ENCODE results near the gene SYN1.
A peak's percentile ranks its signal among the peaks of the same experiment; 100 is the strongest.
"Not testable (repeated sequence)": the region's sequence is repeated elsewhere in the genome, so short reads cannot be mapped to it uniquely, and the experiment has no call there.

The SYN1 gene

DNA sequence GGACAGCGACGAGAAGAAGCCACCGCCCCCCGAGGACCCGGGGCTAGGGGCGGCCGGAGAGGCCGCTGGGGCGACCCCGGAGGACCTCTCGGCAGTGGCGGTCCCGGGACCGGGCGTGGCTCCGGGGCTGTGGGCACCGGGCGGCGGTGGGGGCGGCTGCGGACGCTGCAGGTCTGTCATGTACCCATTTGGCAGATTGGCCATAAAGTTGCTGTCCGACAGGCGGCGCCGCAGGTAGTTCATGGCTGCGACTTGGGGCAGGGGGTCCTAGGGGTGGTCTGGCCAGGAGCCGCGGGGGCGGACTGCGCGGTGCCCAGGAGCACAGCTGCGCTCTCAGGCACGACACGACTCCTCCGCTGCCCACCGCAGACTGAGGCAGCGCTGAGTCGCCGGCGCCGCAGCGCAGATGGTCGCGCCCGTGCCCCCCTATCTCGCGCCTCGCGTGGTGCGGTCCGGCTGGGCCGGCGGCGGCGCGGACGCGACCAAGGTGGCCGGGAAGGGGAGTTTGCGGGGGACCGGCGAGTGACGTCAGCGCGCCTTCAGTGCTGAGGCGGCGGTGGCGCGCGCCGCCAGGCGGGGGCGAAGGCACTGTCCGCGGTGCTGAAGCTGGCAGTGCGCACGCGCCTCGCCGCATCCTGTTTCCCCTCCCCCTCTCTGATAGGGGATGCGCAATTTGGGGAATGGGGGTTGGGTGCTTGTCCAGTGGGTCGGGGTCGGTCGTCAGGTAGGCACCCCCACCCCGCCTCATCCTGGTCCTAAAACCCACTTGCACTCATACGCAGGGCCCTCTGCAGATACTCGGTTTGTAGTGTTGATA lies at the start of gene SYN1:
TSS of gene SYN1 (minus strand) at position 372 of the 817 bp plus-strand sequence. CDS start at position 243, 129 bp downstream.
- peak; percentile 87 for DNase-seq

DNA sequence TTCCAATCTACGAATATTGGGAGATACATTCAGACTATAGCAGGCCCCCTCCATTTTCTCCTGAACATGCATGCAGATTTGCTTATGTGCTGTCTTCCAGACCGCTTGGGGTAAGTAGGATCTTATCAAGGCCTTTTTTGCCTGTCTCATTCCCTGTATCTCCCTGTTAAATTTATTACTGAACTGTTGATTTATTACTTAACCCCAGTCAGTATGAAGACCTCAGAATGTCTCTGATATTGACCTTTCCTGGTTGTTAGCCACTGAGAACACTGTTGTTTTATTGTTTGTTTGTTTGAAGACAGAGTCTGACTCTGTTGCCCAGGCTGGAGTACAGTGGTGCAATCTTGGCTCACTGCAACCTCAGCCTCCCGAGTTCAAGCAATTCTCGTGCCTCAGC lies 46.1 kb upstream of the SYN1 start:
- DNase-seq: not testable (repeated sequence)

DNA sequence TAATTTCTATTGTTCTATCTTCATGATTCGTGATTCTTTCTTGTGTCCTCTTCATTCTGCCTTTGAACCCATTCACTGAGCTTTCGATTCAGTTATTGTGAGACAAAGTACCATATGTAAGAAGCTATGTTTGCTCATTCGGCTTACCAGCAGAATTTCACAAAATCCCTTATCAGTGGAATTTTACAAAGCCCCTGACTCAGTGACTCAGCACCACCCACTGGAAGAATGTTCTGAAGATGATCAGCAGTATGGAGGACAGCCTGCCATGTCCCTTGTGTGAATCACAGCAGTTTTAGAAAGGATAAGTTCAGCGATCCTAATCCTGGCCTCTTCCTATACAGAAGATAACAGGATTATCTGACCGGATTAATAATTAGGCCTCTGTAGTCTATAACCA lies 45.1 kb upstream of the SYN1 start:
- DNase-seq: no peak

DNA sequence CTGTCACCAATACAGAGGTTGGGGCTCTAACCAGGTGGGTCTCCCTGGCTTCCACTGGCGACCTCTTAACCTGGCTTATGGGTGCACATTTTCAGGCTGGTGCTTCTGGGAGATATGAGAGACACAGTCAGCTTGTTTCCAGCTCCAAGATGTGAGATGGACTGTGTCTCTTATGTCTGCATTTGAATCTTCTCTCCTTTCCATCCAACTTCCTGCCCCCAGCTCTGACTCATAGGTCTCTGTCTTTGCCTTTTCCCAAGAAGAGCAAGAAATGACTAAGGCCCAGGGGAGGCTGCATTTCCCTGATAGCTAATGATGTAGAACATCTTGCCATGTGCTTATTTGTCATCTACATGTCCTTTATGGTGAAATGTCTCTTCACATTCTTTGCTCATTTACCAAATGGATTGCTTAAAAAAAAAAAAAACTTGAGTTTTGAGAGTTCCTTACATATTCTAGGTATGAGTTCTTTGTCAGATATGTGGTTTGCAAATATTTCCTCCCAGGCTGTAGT lies 42.5 kb upstream of the SYN1 start:
- no peak for DNase-seq

DNA sequence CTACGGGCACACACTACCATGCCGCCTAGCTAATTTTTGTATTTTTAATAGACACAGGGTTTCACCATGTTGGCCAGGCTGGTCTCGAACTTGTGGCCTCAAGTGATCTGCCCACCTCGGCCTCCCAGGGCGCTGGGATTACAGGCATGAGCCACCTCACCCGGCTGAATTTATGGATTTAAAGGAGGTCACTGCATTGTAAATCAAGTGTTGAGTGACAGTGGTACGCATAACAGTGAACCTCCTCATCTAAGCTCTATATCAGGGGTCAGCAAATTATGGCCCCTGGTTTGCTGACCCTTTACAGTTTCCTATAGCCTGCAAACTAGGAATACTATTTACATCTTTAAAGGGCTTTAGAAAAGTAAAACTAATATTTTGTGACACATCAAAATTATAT lies 41.9 kb upstream of the SYN1 start:
- DNase-seq: no peak

DNA sequence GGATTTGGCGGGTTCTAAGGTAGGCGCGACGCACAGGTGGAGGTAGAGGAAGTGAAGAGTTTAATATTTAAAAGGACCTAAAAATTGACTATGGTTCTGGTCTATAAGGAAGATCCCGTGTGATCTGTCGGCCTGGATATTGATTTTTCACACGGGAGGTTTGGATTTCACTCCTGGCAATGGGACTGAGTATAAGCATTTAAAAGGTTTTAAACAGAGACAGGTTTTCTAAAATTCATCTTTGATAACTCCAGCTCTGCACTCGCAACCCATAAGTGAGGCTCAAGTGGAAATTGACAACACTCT lies 39.7 kb upstream of the SYN1 start:
- no peak for DNase-seq

DNA sequence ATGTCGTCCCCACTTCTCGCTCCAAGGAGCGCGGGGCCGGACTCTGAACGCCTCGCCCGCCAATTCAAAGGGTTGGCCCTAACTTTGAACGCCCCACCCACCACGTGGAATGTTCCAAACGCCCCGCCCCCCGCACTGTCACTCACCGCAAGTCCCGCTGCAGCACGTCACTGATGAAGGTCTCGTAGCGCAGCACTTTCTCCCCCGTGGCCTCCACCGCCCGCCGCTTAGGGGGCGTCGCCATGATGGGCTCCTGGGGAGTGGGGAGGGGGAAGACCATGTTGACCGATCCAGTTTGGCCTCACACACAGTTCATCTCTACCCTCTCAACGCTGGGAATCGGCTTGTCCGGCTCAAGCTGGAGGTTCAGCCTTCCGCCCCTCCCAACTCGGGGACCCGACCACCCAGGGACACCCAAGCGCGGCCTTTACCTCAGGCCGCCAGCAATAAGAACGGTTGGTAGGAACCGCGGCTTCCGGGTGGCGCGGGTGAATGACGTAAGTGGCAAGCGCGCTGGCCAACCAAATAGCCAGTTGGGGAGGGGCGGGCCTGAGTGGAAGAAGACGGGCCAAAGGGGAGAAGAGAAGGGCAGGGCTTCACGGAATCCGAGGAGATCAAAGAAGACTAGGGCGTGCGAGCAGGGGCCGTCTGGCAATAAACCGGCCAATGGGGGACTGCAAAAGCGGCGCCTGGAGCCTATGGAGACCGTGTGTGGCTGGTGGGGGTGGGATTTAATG lies 39.2 kb upstream of the SYN1 start, which contains the start of gene UXT:
TSS of gene UXT (minus strand) at position 497 of the 737 bp plus-strand sequence. CDS start at position 244, 253 bp downstream.
- peak; percentile 94 for DNase-seq

DNA sequence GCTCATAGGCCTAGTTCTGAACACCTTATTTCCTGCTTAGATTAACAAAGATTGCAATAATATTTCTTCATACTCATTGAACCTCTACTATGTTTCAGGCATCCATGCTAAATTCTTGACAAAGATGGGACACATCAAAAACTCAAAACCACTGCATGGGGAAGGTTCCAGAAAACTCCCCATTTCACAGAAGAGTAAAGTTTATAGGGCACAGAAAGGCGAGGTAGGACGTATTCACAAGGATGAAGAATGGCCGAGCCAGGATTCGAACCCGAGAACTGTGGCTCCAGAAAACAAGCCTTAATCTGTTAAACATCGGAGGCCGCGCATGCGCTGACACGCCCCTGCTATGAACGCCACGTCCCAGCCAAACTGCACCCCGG lies 38.6 kb upstream of the SYN1 start:
- no peak for DNase-seq

DNA sequence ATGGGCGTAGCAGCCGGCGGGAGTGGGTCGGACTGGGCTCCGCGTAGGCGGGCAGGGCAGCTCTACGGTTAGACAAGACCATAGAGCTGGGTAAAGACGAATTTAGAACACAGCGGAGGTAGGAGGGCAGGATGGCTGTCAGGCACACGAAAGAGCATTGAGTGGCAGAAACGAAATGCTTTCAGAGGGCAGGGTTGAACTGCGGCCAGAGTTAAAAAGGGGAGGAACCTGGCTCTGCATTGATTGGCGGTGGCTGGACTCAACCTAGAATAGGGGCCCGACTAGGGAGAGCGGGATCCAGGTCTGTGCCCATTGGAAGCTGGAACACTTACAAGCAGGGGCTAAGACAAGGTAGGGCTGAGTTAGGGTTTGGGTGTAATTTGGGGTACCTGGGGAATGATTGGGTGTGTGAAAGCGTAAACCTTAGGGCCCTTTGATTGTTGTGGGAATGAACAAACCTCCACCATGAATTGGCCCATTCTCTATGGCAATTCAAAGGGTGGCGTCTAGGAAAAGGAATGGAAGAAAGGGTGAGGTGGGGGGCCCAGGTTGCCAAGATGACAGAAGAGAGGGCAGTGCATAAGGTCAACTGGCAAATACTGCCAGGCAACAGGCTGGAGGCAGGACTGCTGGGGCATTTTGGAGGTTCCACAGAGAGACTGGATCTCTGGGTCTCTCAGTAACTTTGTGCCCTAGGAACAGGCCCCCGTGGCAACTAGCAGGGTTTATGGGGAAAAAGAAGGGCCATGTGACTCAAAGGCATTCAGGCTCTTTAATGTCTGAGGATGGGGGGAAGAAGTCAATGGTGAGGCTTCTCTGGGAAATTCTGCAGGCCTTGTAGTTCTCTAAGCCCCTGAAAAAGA lies 31.6 kb upstream of the SYN1 start:
- no peak for DNase-seq

DNA sequence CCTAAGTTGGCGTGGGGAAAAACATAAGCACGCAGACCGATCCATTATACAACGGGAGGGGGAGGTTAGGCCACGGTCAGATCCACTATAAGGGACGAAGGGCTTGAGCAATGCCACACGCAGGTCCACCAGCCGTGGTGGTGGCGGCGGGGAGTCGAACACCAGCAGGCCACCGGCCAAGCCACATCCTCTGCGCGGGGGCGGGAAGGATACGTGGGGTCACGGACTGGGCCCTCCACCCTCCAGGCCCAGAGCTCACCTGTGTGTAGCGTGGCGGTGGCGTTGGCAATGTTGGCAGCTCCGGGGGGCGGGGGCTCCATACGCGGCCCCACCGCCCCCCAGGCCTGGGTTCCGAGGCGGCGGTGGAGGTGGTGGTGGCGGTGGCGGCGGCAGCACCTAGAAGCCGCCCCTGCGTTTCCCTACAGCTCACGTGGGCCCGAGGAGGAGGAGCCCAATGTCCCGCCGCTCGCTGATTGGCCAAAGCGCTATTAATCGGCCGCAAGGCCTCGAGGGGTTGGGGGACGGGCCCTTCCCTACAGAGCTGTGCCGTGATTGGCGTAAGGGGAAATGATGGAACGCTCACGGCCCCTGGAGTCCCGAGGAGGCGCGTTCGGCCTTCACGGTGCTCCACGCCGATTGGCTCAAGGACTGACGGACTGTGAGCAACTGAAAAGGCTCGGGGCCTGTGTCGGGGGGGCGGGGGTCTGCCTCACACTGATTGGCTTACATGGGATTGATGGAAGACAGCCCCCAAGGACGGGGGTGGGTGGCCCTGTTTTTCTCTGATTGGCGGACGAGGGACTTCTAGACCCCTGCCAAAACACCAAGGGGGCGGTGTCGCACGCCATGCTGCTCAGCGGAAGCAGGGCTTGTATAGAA lies 30.7 kb upstream of the SYN1 start, which contains the start of gene ELK1:
TSS of gene ELK1 (minus strand) at position 400 of the 879 bp plus-strand sequence. CDS start 9,122 bp downstream, outside the sequence.
- peak; percentile 93 for DNase-seq

DNA sequence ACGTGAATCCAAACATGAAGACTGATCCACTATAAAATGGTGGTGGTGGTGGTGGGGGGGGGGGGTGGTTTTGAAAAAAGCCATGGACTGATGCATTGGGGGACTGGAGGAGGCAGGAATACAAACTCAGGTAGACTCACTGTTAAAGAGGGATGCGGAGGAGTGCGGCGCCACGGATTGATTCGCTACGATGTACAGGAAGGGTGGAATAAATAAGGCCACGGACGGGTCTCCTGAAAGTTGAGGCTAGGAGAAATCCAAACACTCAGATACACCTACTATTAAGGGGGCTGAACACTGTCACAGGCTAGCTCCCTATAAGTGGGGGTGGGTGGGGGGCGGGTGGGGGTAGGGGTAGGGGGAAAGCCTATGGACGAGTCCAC lies 30.1 kb upstream of the SYN1 start:
- no peak for DNase-seq

DNA sequence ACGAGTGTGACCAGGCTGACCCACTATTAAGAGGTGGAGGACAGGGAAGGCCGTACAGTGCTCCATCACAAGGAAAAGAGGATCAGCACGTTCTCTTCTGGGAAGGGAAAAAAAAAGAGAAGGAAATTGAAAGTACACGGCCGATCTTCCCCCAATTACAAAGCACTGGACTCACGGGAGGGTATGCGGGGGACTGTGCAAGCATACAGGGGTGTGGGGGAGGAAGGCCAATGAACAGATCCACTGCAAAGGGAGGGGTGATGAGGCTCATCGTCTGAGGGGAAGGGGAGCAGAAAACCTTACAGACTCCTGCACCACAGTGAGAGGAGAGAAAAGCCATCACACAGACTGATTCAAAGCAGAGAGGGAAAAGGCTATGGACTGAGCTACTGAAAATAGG lies 29.6 kb upstream of the SYN1 start:
- DNase-seq: no peak

DNA sequence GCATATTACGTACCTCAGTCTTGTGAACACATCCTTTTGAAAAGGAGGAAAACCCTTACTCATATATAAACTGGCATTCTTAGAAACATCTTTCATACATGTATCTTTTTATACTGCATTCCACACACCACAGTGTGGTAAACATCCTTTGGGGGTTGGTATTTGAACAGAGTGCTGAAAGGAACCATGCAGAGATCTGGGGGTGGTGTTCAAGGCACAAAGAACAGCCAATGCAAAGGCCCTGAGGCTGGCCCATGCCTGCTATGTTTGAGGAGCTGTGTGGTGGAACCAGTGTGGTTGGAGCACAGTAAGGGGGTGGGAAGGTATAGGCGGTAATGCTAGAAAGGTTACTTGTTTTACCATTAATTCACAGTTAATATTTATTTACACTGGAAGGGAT lies 28.7 kb upstream of the SYN1 start:
- no peak for DNase-seq

DNA sequence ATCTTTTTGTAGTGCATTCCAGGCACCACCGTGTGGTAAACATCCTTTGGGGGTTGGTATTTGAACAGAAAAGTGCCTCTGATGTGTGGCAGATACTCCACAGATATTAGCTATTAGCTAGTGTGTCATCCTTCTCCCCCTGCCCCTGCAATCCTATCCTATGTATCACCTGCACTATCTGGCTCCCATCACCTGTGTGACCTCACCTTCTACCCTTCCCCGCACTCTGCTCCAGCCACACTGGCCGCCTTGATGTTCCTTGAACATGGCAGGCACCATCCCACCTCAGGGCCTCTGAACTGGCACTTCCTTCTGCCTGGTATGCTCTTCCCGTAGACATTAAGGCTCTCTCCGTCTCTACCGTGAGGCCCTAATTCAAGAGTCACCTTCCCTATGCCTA lies 27.0 kb upstream of the SYN1 start:
- no peak for DNase-seq

DNA sequence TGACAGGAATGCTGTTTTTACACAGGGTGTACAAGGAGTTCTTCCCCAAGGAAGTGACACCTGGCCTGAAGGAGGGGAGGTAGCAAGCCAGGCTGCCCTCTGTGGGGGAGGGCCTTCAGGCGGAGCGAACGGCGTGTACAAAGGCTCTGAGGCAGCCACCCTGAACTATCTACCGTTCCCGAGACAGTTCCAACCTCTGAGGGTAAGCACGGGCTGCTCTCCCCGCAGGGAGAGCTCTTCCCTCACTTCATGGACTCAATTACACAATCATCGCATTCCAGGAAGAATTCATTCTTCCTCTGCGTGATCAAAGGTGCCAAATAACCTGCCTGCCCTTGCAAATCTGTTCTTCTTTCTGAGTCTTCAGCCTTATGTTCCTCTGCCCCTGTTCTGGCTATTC lies 25.9 kb upstream of the SYN1 start:
- no peak for DNase-seq

DNA sequence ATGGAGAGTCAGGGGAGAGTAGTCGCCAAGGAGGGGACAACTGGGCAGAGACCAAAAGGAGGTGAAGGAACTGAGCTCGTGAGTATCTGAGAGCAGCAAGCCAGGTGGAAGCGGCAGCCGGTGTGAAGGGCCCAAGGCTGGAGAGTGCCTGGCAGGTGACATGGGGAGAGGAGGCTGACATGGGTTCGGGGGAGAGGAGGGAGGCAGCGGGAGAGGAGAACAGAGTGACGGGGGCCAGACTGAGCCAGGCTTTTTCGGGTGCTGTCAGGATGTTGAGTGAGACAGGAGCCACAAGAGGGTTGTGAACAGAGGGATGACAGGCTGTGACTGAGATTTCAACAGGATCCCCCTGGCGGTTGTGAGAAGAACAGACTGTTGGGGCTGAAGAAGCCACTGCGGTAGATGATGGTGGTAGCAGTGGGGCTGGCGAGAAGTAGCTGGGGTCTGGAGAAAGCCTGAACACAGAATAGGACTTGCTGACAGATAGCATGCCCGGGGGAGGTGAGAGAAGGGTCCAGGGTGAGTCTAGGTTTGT lies 25.0 kb upstream of the SYN1 start:
- DNase-seq: peak; percentile 26

DNA sequence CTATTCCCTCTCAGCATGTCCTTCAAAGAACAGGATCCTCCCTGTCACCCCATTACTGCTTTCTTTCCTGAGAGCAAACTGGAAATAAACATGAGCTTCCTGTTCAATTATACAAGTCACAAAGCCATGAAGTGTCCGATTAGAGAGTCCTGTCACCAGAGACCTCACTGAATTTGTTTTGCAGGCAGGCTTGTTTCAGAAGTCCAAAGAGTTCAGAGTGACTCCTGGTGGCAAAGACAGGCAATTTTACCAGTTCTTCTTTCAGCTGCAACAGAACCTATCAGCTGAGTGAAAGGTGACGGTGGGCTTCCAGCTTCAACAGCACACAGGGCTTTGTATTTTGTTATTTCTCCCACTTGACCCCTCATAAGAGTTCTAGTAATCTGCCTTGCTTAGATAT lies 24.3 kb upstream of the SYN1 start:
- DNase-seq: no peak

DNA sequence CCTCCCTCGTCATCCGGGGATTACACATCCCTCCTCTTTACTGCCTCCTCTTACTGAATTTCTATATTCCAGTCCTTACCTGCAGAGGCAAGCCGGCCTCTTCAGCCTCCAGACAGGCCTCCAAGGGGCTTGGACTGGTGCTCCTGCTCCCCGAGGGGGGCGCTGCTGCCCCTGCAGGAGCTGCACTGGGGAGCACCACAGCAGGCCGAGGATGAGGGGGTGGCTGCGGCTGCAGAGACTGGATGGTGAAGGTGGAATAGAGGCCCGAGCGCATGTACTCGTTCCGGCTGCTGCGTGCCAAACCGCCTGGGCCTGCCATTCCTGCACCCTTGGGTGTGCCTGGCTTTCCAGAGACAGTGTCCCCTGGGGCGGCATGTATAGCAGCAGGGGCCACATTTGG lies 19.2 kb upstream of the SYN1 start:
- DNase-seq: no peak

DNA sequence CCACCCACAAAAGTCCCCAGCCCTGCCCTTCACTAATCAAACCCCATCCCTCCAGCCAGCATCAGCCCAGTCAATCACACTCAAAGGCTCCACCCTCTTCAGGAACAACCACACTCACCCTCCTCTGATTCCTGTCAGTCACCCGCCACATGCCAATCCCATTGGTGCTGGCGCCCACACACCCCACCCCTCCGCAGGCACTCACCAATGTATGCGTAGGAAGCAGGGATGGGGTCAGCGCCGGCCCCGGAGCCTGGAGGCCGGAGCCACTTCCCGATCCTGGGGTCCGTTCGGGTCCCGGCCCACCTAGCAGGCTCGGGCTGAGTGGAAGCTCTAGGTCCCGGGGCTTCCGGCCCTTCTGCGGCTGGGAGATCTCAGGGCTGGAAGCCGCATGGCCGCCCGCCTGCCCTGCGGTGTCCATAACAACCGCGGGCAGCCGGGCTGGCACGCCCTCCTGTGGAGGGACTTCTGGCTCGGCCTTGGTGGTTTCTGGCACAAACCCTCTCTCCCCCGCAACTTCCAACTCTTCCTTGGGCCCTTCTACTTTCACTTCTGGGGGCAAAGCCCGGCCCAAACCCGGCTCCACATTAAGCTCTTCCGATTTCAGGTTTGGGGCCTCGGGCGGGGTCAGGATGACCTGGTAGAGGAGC lies 18.0 kb upstream of the SYN1 start:
- DNase-seq: peak; percentile 40

DNA sequence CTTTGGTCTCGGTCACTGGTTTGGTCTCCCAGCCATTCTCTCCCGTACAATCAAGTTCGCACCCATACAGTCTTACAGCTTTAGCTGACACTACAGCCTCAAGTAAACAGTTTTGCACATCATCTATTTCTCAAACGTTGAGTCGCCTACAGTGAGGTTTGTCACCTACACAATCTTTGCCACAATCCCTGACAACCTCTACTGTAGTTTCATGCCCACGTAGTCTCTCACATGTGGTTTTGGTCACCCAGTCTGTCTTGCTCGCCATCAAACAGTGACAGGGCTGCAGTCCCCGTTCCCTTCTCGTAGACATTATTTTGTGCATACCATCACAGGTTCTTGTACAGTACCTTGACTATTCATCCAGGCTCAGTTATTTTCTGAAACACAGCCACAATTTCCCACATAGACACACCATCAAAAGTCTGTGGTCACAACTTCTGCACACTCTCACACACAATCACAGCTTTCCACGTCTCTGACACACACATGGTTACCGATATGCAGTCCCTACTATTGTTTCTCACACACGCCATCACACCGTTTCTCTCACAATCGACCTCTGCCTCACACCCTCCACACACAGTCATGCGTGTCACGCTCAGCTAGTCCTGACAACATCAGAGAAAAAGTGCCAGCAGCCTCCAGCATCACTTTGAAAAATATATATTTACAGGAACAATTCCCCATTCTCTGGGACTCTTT lies 15.4 kb upstream of the SYN1 start:
- DNase-seq: peak; percentile 22

Data from CD4-positive, alpha-beta T cell treated with Interleukin-12 subunit alpha and Interleukin-12 subunit beta, for 1 hour (primary cell).